ENCODE data around the gene HMG20A.

DNA sequence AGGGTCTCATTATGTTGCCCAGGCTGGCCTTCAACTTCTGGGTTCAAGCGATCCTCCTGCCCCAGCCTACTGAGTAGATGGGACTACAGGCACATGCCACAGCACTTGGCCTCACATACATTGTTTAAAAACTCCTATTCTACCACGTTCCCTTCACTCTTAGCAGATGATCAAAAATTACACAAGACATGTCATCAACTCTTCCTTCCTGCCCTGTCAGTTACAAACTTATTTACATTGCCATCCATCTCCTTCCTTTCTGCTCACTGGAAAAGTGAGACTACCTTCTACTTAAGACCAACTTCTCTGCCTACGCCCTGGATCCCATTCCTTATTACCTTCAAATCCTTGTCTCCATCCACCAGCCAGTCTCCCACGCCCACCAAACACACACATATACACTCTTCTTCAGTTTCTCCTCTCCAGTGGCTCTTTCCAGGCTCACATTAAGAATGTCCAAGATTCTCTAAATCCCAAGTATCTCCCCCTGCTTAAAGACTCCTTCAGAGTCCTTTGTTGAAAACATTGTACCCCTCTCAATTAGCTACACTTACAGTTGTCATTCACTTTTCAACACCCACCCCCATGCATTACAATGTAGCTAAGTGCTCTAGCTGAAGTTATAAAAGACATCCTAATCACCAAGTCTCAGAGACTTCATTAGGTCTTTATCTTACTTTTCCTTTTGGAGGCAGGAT is 5.1 kb upstream of the HMG20A start:
- TF ChIP-seq, protein P1, sequence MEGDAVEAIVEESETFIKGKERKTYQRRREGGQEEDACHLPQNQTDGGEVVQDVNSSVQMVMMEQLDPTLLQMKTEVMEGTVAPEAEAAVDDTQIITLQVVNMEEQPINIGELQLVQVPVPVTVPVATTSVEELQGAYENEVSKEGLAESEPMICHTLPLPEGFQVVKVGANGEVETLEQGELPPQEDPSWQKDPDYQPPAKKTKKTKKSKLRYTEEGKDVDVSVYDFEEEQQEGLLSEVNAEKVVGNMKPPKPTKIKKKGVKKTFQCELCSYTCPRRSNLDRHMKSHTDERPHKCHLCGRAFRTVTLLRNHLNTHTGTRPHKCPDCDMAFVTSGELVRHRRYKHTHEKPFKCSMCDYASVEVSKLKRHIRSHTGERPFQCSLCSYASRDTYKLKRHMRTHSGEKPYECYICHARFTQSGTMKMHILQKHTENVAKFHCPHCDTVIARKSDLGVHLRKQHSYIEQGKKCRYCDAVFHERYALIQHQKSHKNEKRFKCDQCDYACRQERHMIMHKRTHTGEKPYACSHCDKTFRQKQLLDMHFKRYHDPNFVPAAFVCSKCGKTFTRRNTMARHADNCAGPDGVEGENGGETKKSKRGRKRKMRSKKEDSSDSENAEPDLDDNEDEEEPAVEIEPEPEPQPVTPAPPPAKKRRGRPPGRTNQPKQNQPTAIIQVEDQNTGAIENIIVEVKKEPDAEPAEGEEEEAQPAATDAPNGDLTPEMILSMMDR (IDR thresholded peaks at IDR 0.05), result no peak
- no peak for TF ChIP-seq POLR2A (IDR thresholded peaks at IDR 0.05; ENCODE audit: low read depth)
- TF ChIP-seq POLR2AphosphoS5 (IDR thresholded peaks at IDR 0.05), result no peak
- no peak for TF ChIP-seq EP300 (IDR thresholded peaks at IDR 0.05)
